Stimulated activated CD8-positive, alpha-beta memory T cell treated with anti-CD3 and anti-CD28 coated beads, Interleukin-15, amount 100 ng/mL, for 4 hours (primary cell): ENCODE results near the gene UPB1.

ENCODE experiments used
- DNase-seq, 2 donors: peaks; one replicate each; pipeline ENCODE4 v3.0.0-alpha.2; 2020; ENCODE audit warnings: low read depth in 2 of 2

Gene UPB1

GRCh38 chr22:24504540-24504939, 9.4 kb downstream of the UPB1 start:
- DNase-seq: no peak

GRCh38 chr22:24504956-24505736, 10.0 kb downstream of the UPB1 start:
- no peak for DNase-seq

DNA sequence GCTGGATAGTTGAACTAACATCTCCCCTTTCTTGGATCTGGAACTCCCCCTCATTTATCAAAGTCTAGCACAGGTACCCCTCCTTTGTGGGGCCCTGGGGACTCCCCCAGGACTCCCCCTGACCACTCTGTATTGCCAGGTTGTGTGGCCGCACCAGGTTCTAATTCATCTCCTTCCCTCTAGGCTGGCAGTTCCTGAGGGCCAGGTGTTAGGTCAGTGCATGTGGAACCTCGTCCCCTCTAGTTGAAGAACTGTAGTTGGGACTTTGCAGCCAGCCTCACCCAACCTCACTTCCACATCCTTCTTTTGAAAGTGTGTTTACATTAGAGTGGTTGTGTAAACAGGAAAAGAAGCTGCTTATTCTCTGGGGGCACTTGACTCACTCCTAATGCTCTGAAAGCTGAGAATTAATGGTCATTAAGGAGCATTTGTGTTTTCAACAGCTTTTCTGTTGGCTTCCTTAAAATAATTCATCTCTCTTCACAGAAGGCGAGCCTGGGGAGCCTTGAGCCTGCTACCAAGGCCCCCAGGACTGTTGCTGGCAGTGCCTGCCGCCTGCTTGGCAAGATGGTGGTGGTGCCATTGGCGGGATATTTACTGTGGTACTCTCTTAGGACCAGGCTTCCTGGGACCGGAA, 11.8 kb downstream of the UPB1 start:
- no peak for DNase-seq

GRCh38 chr22:24507716-24508115, 12.6 kb downstream of the UPB1 start:
- DNase-seq: no peak

GRCh38 chr22:24510637-24511625, 15.8 kb downstream of the UPB1 start:
- no peak for DNase-seq

DNA sequence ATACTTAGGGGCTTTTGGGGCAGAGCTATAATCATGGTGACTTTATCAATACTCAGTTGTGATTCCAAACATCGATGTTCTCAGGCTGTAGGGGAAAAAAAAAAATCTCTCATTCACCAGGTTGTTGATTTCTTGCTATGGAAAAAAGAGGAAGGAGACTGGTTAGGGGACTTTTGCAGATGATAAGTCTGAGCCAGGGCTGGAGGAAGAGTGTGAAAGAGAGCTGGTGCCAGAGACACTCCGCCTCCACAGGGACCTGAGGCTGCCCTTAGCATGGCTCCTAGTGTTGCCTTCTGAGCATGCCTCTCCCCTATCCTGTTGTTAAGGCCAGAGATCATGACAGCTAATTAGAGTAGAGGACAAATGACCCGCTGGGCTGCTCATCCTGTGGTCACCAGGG, 16.9 kb downstream of the UPB1 start:
- DNase-seq: no peak

- no peak for DNase-seq
Observed at GRCh38 chr22:24513378-24514240, 18.5 kb downstream of the UPB1 start.

- DNase-seq: no peak
Observed at GRCh38 chr22:24514241-24515026, 19.3 kb downstream of the UPB1 start.

DNA sequence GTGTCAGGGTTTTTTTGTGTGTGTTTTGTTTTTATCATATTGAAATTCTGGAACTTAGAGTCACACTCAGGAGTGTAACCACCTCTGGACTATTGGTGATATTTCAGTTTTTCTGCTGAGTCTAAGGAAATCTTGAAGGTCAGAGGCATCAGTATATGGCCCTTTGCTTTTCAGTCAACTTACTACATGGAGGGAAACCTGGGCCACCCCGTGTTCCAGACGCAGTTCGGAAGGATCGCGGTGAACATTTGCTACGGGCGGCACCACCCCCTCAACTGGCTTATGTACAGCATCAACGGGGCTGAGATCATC, 19.9 kb downstream of the UPB1 start:
- DNase-seq: no peak

DNA sequence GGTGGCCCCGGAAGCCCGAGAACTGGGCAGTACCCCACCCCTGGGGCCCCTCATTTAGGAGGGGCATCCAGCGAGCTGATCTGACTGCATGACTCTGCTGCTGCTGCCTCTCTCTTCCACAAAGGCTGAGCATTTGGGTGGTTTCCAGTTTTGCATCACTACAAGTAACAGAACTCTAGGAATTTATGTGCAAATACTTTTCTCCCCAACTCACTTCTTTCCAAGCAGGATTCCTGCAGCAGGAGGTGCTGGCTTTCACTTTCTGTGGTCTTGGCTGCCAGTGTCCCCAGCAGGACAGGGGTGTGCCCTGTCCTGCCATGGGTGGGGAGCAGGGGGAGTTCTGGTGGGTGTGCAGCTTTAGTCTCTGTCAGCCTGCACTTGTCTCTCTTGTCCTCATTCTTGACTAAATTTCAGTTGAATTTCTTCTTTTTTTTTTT, 21.2 kb downstream of the UPB1 start:
- DNase-seq: no peak

DNA sequence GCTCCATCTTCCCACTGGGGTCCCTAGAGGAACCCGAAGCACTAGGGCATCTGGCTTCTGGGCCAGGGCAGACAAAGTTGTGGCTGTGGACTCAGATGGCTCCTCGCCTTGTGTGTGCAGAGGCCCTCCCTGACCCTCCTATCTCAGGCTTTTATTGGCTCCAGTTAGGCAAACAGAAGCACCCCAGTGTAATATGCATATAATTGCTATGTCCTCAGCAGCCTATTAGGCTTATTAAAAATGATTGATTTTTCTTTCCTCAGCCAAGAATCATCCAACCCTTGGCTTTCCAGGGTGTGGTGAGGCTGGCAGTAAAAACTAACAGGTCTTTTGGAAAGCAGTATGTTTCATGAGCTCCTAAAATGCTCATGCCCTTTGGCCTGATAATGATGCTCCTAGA, 22.3 kb downstream of the UPB1 start:
- DNase-seq: no peak

DNA sequence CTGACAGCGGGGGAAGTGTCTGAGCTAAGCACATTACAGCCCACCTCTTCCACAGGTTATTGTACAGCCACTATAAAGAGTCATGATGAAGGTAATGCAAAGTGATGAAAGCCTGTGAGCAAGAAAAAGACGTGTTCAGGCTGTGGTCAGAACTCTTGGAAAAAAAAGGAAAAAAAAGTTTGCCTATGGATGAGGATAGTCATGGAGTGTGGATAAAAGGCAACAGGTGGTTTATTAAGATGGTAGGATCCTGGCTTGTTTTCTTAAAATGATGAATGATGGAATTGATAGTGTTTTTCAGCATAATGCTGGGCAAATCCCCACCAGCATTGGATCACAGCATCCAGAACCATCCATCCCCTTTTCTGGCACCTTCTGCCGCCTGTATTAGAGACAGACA, 23.1 kb downstream of the UPB1 start:
- no peak for DNase-seq

DNA sequence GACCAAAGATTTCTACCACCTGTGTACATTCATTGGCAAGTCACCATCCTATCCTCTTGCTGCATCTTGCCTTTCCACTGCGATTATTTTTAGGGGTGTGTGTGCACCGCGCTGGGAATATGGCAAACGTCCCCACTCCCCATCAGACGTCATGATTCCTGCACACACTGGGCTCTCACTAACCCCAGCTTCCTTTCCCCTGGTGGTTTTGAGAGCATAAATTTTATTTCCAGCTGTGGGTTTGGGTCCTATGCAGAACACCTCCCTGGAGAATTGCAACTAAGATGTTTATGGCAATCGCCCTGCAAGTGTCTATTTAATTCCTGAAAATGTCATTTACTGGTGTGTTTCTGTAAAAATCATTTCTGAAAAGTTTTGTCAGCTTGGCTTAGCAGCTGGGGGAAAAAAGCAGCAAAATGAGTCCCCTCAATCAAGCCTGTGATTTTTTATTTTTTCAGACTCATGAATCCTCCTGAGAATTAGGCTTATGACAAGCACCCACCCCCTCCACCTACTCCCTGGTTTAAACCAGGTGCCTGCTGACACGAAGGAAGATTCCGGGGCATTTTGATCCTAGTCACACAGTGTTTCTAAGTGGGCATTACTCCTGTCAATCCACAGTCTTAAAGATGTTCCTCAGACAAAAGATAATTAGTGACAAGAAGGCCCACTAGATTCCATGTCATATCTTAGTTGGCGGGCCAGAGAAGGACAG, 23.8 kb downstream of the UPB1 start:
- DNase-seq: no peak

DNA sequence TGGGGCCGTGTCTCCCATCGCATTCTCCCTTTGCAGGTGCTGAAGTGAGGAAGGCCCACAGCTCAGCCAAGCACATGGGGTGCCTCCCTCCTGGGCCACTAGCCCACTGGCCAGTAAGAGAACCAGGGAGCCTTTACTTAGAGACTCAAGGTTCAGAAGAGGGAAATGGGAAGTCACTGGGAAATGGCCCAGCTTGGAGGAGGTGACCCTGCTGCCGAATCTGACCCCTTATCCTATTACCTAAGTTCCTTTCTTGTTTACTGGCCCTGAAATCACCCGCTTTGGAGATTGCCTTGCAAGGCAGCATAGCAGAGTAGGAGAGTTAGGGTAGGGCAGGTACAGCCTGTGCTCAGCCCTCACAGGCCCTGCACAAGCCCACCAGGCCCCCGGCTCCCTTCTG, 24.4 kb downstream of the UPB1 start:
- no peak for DNase-seq

DNA sequence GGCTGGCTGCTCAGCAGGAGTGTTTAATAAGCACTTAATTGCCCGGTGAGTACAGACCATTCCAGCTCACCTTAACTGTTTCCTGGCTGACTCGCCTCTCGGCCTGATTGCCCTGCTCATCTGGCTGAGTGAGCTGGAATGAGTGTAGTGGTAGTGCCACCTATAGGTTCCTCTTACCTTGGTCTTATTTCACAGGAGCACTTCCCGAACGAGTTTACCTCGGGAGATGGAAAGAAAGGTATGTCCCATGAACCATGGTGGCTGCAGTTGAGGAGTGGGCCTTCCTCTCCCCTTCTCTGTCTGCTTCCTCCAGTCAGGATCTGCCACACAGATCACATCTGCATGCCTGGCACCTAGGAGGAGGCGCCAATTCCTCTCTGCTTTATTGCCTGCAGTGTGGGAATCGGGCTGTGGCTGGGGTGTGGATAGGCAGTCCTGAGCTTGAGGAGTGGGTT, 26.7 kb downstream of the UPB1 start:
- no peak for DNase-seq

- no peak for DNase-seq
Observed at GRCh38 chr22:24523873-24524272, 28.7 kb downstream of the UPB1 start.

GRCh38 chr22:24525416-24526037, 30.4 kb downstream of the UPB1 start:
- peak; percentile 43 to 63 for DNase-seq

DNA sequence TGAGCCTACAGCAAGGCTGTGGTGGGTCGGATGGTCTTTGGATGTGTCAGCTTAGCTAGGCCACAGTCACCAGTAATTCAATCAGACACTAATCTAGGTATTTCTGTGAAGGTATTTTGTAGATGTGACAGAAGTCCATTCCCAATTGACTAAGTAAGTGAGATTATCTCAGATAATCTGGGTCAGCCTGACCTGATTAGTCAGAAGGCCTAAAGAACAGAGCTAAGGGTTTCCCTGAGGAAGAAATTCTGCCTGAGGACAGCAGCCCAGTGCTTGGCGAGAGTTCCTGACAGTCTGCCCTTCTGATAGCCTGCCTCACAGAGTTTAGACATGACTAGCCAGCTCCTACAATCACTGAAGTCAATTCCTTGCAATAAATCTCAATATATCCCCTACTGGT, 31.1 kb downstream of the UPB1 start:
- DNase-seq: no peak

DNA sequence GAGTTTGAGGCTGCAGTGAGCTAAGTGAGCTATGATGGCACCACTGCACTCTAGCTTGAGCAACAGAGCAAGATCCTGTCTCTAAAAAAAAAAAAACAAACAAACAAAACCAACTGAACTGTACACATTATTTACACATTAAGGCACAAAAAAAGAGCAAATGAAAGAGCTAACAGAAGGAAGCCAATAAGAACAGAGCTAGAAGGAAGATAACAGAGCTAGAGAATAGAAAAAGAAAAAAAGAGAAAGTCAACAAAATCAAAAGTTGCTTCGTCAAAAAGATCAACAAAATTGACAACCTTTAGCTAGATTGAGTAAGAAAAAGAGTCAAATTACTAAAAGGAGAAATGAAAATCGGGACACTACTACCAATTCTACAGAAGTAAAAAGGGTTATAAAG, 34.8 kb downstream of the UPB1 start:
- no peak for DNase-seq
